HG02943 (cell line): Measurements from ENCODE around the gene TTC34.

Experiments used
- ATAC-seq: cut with Tn5 transposase; IDR thresholded peaks from one replicate; pipeline ENCODE4 v1.9.1; 2021; ENCODE audit warnings: mild to moderate bottlenecking, low read depth, moderate library complexity; ENCODE audit not compliant: unreplicated experiment

Gene TTC34

DNA sequence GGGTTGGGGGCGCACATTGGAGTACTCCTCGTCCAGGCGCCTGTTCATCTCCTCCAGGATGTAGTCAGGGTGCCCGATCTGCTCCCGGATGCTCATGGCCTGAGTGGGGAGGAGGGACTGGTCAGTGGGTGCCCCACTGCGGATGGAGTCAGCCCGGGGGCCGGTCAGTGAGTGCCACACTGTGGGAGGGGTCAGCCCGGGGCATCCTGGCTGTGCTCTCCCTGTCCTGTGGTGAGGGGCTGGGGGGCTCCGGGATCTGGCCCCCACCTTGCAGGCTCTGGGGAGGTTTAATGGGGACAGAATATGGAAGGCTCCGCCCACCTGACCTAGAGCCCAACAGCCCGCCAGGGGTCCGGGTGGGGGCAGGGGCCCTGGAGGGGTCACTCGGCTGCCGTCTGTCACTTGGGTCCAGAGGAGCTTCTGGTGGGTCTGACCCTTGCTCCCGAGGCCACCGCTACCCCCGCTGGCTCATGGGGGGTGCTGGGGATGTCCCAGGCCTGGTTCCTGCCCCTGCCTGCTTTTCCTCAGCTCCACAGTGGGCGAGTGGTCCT lies 206.2 kb downstream of the TTC34 start:
- no peak for ATAC-seq

DNA sequence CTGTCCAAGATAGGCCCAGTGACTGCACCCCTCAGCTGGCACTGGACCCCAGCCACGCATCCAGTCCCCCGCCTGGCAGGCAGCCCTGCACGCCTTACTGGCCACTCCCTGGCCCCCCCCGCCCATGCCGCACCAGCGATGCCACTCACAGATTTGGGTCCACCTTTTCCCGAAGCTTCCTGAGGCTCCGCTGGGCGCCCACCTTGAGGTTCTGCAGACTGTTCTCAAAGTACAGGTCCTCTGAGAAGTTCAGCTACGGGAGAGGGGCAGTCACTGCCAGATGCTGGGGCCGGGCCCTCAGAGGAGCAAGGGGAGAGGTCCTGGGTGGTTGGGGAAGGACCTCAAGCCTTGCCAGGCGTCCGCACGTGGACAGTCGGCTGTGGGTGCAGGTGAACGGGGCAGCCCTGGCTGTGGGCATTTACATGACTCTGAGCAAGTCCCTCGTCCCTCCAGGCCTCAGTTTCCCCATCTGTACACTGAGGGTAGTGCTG lies 206.8 kb downstream of the TTC34 start:
- ATAC-seq, result no peak

DNA sequence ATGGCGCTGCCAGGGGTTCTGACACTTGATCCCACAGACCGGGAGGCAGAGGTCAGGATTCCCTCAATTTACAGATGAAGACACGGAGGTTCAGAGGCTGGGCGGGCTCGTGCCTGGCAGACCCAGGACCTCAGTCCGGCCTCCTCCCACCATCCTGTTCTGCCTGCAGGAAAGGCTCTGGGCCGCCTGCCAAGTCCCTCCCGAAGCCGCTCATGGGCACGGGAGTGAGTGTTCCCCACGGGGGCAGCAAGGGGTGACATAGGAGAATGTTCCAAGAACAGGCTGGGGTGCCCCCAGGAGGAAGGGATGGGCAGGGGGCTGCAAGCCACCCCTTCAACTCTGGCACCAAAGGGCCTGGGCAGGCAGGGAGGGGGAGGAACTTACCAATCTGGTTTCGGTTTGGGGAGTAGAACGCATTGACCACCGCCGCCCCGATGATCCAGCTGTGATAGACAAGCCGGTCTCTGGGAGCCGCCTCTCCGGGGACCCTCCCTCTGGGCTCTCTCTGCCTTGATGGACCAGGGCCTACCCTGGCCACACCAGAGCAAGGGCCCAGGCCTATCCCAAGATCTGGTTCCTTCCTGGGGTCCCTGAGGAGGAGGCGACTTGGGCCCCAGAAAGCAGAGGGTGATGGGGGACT lies 207.4 kb downstream of the TTC34 start:
- no peak for ATAC-seq

DNA sequence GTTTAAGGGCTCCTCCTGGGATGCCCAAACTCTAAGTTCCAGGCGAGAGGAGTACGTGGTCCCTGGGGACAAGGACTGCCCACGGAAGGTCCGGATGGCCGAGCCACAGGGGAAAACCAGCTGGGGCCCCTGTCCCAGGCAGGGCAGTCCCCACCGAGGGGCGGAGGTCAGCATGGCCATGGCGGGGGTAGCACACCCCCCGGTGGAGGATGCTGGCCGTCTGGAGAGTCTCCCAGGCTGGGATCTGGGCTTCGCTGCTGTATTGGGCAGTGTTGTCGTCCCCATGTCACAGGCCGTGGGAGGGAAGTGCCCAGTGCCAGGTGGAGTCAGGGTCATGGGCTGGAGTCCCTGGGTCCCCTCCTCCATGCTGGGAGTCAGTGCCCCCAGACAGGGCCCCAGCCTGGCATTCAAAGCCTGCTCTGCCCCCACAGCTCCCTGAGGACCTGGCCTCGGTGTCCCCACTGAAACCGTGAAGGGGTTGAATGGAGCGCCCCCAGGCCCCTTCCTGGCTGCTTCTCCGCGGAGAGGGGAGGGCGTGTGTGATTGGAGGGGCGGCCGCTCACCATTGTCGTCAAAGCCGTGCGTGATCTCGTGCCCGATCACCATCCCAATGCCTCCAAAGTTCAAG lies 208.1 kb downstream of the TTC34 start:
- ATAC-seq, result no peak

DNA sequence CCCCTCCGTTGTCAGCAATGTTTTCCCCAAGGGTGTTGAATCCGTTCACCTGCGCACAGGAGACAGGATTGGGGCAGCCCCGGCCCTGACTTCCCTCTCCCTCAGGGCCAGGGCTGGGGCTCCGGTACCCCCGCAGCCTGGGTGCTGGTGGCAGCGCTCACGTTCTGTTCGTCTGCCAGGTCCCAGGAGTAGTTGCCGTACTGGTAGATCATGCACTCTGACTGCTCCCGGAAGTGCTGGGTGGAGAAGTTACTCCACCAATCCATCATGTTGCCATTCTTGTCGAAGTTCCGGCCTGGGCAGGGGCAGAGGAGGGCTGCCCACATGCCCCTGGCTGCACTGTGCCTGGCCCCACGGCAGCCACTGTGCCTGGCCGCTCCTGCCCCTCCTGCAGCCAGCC lies 208.8 kb downstream of the TTC34 start:
- ATAC-seq, result no peak

DNA sequence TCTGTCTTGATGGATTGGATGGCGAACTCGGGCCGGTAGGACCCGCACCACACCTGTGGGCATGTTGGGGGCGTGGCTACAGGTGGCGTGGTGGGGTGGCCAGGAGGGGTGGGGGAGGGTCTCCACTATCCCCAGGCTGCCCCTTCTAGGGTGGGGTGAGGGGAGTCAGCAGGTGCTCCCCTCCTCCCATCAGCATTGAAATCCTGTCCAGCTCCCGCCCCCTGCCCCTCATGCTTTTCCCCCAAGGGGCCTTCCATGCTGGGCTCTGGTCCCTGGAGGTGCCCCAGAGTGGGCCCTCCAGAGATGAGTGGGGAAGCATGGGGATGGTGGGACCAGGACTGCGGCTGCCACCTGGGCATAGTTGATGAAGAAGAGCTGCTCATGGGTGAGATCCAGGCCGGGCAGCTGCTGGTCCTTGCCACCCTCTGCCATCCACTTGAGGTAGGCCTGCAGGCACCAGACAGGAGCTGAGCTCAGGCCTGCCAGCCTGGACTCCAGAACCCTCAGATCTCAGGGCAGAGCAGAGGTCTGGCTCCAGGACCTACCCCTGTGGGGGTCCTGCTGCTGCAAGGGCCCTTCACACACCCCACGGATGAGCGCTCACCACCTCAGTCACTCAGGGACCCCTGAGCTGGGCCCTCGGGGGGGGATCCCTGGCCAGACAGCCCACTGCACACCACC lies 209.8 kb downstream of the TTC34 start:
- ATAC-seq, result no peak

DNA sequence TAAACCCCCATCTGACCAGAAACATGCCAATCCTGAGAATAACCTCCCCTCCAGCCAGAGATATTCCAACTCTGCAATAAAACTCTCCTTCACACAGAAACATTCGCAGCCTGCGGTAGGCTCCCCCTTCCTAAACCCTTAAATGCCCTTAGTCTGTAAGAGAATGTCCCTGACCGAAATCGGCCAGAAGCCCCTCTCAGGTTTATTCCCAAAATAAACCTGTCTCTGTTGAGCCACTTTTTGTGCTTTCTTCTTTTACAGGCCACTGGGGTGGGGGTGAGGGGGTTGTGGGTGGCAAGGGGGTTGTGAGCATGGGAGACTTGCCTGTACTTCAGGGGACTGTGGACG lies 210.3 kb downstream of the TTC34 start:
- ATAC-seq, result no peak

DNA sequence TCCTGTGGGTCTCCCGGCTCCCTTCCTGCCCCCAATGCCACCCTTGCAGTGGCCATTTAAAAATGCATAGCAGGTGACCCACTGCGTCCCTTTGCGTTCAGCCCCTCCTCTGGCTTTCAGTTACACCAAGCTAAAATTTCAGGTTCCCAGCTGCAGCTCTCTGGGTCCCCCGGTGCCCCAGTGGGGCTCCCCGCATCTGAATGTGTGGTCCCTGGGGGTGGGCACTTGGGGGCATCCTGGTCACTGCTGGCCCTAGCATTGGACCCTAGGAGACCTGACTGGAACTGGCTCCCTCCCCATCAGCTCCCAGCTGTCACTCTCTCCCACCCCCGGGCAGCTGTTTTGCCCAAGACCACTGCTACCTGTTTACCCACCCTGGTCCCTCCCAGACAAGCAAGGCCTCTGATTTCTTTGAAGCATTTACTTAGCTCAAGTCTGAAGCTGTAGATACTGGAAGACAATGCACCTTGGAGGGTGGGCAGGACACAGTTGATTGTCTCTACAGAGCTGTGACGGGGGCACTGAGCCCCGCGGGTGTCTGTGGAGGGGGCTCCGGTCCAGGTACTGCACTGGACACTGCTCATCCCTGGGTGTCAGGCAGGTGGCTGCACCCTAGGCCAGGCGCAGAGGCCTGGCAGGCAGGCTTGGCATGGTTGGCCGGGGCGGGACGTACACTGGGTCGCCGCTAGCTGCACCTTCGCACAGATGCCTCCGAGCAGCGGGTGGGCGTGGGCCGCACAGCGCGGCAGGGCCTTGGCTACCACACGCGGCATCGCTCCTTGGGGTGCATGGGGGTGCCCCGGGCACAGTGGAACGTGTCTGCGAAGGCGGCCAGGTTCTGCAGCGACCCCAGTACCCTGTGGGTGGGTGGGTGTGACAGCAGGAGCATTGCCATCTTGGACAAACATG lies 211.0 kb downstream of the TTC34 start:
- no peak for ATAC-seq

DNA sequence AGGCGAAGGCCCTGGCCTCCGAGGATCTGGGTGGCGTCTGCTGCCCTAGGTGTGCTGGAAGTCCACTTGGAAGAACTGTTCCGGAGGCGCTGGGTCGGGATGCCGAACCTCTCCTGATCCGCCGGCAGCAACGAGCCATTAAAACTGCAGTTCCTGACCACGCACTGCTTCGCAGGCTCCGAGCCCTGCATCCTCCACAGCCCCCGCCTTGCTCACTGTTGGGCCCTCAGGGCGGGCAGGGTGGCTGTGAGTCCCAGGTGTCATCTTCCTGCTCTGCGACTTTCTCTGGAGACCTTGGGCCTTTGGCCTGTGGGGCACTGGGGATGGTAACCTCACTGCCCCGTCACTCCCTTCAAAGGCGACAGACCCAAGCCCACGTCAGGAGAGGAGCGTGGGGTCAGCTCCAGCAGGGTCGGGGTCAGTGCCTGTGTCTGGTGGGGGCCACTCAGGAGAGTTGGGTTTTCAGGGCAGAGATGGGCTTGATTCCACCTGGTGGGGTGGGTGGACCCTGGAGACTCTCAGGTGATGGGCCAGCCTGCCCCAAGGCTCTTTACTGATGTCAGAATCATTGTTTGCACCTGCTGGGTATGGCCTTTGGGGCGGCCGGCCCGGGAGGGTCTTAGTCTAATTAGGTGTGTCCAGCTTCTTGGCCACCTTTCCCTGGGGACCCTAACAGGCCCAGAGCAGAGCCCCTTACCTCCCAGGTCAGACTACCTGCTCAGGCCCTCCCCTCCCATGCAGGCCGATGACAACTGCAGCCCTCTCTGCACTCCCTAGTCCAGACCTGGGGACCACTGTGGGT lies 211.9 kb downstream of the TTC34 start:
- no peak for ATAC-seq

DNA sequence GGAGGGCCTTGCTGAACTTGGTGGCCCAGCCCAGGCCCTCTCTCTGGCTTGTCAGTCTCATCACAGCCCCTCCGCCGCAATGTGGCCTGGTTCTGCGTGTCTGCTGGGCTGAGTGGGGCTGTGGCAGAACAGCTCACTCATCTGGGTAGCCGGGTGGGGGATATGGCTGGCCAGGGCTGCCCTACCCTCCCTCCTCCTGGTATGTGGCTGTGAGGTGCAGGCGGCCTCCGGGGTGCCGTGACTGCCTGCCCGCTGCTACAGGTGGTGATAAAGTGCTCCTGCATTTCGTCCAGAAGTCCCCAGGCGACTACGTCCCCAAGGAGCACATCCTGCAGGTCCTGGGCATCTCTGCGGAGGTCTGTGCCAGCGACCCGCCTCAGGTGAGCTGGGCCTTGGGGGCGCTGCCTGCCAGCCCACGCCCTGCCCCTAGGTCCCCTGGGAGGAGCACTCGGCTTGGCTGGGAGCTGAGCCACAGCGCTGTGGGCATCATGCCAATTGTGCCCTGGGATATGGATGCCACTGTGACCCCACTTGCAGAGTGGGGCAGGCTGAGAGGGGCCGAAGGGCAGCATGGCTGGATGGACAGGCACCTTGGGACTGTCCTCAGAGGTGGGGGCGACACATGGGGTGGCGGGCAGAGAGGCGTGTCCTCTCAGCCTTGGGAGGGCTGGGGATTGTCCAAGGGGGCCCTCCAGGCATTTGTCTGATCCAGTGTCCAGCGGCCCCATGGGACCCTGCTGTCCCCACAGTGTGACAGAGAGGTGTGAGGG lies 212.6 kb downstream of the TTC34 start:
- ATAC-seq, result no peak

DNA sequence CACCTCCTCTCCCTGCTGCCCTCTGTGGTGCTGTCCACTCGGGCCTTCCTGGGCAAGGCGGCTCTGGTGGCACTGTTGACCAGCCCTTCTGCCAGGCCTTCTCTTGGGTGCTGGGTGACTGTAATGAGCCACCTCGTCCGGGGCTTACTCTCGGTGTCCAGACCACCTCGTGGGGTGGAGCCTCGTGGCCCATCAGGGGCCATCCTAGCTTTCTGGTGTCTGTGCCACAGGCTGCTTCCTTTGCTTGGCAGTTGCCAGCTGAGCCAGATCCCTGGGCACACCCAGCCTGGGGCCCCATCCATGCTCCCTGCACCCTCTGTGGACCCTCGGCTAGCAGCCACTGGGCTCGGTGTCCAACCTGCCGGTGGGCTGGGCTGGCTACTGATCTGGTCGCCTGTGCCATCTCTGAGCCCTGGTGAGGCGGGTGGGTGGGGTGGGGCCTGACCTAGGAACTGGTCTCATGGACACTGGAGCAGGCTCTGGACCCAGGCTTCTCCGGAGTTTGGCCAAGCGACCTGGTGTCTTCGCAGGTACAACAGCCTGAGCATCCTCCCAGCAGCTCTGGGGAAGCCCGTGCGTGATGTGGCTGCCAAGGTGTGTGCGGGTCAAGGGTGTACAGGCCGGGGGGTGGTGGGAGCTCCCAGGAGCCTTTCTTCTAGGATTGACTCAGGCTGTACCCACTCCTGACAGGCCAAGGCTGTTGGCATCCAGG lies 213.5 kb downstream of the TTC34 start:
- no peak for ATAC-seq

DNA sequence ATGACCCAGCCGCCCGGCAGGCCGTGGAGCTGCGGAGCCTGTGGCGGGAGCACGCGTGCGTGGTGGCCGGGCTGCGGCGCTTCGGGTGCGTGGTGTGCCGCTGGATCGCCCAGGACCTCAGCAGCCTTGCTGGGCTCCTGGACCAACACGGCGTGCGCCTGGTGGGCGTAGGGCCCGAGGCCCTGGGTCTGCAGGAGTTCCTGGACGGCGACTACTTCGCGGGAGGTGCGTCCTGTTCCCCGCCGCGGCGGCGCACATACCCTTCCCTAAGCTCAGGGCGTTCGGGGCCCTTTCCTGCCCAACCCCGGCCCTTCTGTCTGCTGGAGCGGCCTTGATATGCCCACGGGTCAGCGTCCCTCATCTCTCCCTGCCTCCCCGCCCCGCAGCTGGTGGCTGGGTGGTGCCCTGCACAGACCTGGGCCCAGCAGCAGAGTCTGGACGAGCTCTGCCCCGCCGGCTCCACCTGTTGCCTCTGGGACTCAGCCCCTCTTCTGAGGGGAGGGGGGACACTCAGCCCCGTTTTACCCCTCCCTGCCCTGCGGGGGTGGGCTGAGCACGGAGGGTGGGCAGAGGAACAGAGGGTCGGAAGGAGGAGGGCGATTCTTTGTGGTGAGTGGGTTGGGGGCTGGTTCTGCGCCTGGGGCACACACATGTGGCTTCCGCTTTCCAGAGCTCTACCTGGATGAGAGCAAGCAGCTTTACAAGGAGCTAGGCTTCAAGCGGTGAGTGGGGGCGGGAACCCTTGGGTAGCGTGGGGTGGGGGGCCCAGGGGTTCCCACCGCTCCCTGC lies 214.2 kb downstream of the TTC34 start:
- peak; percentile 6 for ATAC-seq

DNA sequence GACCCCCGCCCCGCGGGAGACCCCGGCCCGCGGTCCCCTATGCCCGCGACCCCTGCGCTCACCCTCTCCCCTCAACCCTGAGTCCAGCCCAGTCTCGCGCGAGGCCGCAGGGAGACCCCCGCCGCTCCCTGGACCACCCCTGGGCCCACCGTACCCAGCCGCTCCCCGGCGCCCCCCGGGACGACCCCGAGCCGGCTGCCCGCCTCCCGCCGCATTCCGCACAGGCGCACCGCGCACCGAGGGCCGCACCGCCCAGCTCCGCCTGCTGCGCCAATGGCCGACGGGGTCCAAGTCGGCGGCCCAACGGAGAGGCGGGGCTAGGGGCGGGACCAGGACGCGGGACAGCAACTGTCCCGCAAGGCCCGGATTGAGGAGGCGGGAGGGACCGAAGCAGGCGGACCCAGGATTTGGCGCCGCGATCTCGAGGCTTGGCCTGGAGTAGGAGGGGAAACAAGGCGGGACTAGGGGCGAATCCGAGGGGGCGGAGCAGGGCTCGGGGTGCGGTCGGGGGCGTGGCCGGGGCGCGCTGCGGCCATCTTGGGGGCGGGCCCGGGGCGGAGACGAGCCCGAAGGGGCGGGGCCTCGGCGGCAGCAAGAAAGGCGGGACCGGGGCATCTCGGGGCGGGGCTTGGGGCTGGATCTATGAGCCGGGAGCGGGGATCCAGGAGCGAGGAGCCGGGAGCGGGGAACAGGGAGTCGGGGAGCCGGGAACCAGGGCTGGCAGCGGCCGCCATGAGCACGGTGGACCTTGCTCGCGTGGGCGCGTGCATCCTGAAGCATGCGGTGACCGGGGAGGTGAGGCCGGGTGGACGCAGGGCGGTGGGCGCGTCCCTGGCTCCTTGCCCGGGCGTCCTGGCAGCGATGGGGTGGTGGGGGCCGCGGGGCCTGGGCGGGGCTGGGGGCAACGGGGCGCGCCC lies 215.1 kb downstream of the TTC34 start, which contains the start of gene PRXL2B:
PRXL2B (plus strand) TSS at position 624 of the 917 bp plus-strand sequence; CDS start at position 733, 109 bp downstream.
- ATAC-seq, result peak; percentile 55
